HG03520 (cell line): ENCODE data around the gene IP6K2.

Experiments
- ATAC-seq: cut with Tn5 transposase; IDR thresholded peaks from one replicate; pipeline ENCODE4 v1.9.1; 2021; ENCODE audit warnings: mild to moderate bottlenecking, moderate library complexity; ENCODE audit not compliant: unreplicated experiment

Gene IP6K2

DNA sequence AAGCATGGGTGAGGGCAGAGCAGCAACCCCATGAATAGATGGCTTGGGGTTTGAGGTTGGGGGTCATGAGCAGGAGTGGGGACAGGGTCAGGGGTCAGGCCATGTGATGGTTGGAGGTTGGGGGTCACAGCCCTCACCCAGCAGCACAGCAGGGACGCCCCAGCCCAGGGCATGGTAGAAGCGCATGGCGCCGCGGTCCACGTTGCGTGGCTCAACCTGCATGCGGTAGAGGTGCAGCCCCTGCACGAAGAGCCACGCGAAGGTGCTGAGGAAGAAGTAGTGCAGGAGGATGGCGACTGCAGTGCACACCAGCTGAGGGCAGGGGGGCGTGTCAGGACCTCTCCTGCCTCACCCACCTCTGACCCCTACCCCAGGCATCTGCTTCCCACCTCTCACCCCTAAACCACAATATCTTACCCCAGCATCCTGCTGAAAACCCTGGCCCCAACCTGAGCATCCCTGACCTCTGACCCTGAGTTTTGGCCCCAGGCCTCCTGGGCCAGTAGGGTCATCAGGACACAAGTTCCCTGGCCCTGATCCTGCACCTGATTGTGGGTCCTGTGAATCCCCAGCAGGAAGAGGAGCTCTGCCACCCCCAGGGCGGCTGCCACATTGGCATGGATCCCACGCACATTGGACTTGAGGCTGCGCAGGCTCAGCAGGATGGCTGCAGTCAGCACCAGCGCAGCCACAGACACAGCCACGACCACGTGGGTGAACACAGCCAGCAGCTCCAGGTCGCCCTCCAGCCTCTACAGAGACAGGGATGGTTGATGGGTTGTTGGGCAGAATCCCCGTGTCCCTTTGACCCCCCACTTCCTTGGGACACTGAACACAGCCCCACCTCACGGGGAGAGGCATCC lies 71.9 kb downstream of the IP6K2 start:
- ATAC-seq, result no peak

DNA sequence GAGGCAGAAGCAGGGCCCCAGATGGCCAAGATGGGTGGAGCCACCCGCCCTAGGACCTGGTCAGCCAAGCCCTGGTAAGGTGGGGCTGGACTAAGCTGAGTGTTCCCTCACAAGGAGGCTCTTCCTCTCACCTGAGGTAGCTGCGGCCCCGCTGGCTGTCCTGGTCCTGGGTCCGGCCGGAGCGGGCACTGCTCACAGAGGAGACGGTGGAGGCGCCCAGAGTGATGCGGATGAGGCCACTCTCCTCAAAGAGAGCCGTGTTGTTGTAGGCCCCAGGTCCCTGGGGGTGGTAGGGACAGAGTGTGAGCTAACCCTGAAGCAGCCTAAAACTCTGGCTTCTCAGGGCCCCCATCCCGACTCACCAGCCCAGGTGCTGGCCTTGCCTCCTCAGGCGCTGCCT lies 74.4 kb downstream of the IP6K2 start:
- ATAC-seq, result no peak

DNA sequence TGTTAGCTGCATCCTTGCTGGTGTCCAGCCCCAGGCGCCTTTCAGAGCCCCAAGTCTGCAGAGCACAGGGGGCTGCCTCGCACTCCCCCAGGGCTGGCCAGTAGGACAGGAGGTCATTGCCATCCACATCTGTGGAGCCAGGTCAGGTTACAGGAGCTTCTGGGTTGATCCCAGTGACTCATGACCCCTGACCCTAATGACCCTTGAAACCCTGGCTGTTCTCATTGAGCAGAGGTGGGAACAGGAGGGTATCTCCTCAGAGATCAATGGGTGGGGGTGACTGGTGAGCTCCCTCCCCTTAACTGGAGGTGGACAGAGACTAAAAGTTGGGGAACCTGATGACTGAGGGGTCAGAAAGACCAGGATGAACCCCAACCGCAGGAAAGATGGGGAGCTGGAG lies 75.6 kb downstream of the IP6K2 start:
- ATAC-seq, result no peak

DNA sequence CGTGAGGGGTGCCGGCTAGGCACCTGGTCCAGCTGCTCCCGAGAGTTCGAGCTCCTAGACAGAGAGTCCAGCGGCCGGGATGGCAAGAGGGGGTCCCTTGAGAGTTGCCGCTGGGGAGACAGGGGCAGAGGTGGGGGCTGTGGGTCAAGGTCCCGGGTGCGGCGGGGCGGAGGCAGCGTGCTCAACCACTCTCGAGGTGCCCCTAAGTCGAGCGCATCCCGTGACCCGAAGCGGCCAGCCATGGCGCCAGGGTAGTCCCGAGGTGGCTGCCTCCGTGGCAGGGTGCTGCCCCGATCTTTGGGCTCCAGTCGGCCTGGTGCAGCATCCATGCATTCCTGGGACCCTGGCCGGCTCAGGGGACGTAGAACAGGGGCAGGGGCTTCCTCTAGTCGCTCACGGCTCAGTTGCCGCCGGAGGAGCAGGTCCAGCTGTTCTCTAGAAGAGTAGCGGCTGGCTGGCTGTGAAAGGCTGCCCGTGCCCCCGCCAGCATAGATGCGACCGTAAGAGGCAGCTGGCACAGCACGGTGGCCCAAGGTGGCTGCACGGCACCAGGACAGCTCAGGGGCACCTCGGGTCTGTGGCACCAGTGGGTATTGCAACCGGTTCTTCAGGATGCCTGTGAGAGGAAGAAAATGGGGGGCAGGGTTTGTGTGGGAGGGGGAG lies 76.9 kb downstream of the IP6K2 start:
- no peak for ATAC-seq
